HG02571 (cell line): ENCODE data around the gene CRB1.

ENCODE experiments used
- ATAC-seq: cut with Tn5 transposase; IDR thresholded peaks from one replicate; pipeline ENCODE4 v1.9.1; 2021; ENCODE audit warnings: mild to moderate bottlenecking, moderate library complexity; ENCODE audit not compliant: unreplicated experiment

CRB1 gene

GRCh38 chr1:197268012-197268411, at the start of gene CRB1:
Gene CRB1 (plus strand): TSS chr1:197268252. CDS start chr1:197268413, 161 bp downstream.
- ATAC-seq: no peak

- no peak for ATAC-seq
These were observed 49.2 kb upstream of the CRB1 start for GRCh38 chr1:197218857-197219256.

DNA sequence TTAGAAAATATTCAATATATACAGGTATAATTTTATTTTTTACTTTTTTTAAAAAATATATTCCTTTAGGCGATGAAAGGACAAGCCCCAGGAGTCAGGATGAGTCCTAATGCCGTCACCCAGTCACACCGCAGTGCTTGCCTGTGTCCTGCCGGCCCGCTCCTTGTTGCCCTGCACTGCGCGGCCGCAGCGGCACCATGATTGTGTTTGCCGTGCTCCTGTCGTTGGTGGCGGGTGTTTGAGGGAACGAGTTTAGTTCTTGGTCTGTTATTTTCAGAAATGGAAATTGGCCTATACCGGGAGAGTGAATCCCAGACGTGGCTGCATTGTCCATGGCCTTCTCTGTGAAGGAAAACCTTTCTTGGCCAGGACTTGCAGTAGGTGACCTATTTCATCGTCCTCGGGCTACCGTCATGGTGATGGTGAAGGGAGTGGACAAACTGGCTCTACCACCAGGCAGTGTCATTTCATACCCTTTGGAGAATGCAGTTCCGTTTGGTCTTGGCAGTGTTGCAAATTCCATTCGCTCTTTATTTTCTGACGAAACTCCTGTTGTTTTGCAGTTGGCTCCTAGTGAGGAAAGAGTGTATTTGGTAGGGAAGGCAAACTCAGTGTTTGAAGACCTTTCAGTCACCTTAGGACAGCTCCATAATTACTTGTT, 45.9 kb upstream of the CRB1 start:
- ATAC-seq: no peak

DNA sequence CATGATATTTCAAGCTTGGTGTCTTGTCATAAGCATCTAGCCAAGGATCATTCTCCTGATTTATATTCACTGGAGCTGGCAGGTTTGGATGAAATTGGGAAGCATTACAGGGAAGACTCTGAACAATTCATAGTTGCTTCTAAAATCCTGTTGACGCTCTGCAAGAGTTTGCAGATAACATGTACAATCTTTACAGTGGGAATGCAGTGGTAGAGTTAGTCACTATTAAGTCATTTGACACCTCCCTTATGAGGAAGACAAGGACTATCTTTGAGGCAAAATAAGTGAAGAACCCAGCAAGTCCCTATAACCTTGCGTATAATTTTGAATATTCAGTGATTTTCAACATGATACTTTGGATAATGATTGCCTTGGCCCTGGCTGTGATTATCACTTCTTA, 45.3 kb upstream of the CRB1 start:
- ATAC-seq: no peak

GRCh38 chr1:197224160-197224559, 43.9 kb upstream of the CRB1 start:
- ATAC-seq: no peak

DNA sequence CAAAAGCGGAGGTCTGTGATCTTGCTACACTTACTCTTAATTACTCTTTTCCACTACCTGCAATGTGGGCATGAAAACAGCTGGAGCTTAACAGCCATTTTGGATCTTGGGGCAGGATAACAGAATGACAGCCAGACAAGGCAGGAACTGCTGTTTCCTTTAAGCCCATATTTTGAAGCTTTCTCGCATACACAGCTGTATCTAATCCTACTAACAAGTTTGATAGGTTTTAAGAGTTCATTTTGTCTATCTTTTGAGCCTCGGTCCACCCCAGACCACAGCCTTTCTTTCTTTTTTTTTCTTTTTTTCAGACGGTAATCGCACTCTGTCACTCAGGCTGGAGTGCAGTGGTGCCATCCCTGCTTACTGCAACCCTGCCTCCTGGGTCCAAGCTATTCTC, 42.4 kb upstream of the CRB1 start:
- ATAC-seq: no peak

- ATAC-seq: no peak
These were observed 33.5 kb upstream of the CRB1 start for GRCh38 chr1:197234581-197234980.

- no peak for ATAC-seq
These were observed 32.7 kb upstream of the CRB1 start for GRCh38 chr1:197235355-197235754.

DNA sequence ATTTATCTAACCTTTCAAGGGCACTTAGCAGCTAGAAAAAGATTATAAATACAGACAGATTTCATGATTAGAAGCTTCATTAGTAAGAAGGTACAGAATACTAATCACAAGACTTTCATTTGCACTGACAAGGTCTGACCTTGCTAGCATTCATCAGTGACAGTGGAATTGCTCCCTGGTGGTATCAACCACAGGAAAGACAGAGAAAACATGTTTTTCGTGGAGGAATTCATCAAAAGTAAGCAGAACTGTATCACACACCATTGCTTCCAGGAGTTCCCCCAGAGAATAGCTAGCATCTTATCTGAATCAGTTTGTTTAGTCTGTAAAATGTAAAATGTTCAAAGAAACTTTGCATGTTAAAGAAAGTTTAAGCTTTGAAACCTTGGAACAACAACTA, 20.6 kb upstream of the CRB1 start:
- ATAC-seq: no peak

DNA sequence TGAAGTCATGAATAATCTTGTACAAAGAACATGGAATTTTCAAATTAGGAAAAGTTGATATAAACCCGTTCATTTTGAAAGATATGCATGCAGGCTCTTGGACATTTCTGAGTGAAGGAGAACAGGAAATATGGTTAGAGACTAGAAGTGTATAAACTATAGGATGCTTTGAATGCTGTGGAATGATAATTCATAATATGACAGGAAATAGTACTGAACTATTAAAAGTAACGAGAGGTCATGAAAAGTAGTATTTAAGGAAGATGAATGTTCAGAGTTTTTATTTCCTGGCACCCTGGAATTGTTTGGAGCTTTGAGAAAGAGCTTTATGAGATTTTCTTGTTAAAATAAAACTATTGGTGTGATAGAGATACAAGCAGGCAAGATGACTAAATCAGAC, 18.7 kb upstream of the CRB1 start:
- ATAC-seq: no peak

GRCh38 chr1:197250616-197251015, 17.4 kb upstream of the CRB1 start:
- no peak for ATAC-seq

- ATAC-seq: no peak
These were observed 15.1 kb upstream of the CRB1 start for GRCh38 chr1:197252973-197253372.

DNA sequence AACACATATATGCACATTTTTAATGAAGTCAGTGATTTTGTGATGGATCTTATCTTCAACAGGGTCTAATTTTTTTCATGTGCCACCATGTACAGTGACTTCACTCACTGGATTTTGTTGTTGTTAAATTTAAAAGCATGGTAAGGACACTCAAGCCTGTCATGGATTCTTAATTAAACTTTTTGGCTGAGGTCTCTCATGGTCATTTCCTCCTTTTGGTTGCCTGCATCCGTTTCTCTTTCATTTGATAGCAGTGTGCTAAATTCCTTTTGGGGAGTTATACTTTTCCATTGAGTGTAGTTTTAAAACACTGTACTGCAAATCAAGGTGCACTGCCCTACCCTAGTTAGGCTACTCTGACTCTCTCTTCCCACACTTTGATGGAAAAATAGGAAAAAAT, 13.2 kb upstream of the CRB1 start:
- ATAC-seq: no peak

DNA sequence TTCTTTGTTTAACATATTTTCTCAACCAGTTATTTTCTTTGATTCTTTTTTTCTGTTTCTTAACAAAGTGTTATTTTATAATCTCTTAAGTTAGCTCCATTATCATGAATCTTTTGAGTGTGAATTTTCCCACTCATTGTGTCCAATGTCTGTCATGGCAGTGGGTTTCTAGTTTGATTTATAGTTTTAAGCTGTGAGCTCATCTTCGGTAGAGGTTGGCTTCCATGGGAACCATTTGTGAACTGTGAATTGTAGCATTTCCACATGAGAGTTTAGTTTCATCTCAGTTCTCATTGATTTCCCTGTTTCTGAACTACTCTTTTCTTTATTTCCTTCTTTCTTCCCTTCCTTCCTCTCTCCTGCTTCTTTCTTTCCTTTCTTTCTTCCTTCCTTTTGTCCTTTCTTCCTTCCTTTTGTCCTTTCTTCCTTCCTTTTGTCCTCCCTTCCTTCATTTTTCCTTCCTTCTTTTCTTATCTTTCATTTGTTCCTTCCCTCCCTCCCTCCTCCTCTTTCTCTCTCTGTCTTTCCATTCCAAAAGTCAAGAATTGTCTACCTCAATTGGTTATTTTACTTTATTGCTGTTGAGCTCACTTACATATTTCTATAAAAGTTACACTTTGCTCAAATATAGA, 3.0 kb upstream of the CRB1 start:
- ATAC-seq: no peak

DNA sequence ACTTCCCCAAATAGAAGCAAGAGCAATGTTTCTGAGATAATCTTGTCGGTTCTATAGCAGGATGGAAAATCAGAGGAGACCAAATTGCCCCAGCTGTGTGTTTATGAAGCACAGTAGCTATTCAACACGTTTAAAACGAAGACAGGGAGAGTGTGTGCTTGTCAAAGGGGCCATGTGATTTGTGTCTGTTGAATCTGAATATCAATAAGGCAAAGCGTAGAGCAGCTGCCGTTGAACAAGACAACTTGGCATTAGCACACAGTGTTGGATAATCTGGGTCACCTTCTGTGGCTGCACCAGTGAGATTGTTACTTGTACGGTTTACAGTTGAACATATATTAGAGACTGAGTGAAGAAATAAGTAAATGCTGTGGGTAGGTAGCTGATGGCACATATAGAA, 1.0 kb downstream of the CRB1 start:
- ATAC-seq: no peak

- no peak for ATAC-seq
These were observed 4.7 kb downstream of the CRB1 start for GRCh38 chr1:197272791-197273190.

DNA sequence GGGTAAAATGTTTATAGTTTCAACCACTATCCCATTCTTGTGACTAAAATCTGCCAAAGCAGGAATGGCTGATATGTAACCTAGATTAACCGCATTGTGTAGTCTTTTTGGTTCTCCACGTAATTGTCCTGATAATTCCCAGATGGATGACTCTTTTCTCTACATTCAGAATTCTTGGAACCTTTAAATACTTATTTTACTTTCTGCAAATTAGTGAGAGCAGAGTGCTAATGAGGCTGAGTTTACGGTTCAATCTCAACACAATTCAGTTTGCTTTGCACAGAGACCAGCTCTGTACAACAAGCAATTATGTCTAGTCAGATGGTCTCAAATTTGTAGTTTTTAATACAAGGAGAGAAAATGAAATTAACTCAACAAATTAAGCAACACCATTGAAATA, 9.1 kb downstream of the CRB1 start:
- ATAC-seq: no peak

- no peak for ATAC-seq
These were observed 16.3 kb downstream of the CRB1 start for GRCh38 chr1:197284325-197284724.

DNA sequence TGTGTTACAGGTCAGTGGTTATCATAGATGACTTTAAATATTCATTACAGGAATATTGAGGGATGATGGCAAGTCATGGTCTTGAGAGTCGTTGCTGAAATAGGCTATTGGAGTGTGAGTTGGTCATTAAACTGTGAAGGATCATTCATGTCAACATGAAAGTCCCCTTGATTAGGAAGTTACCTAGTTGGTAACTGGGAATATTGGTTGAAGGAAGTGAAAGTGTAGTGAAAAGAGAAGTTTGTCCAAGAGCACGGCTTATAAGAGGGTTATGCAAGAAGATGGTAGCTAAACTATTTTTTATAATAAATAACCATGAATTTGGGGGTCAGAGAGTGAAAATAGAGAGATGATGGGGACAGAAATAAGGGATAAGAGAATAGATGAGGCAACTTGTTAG, 16.9 kb downstream of the CRB1 start:
- no peak for ATAC-seq

DNA sequence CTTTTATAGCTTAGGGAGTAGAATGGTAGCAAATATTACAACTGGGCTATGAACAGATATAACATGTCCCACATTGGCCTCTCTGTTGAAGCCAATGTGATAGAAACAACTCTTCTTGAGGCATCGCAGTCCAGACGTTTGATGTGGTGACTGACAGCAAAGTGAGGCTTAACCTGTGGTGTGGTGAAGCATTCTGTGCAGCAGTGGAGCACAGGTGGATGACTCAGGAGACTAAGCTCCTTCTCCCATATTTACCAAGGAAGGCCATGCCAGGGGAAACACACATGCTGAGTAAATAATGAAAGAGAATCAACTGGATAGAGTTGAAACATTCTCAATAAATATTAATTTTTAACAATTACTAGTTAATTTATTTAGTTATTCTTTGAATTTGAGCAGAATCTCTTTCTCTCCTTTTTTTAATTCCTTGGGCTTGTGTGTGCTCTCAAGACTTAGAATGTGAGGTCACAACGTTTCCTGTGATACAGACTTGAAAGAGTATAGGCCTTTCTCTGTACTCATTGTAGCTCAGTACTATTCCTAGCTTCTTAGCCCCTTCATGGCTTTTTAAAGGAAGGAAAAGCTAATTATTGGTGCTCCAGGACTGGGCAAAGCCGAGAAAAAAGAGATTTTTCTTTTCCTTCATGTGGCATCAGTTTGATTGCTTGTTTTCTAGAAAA, 17.6 kb downstream of the CRB1 start:
- no peak for ATAC-seq

GRCh38 chr1:197286634-197287033, 18.6 kb downstream of the CRB1 start:
- ATAC-seq: no peak

DNA sequence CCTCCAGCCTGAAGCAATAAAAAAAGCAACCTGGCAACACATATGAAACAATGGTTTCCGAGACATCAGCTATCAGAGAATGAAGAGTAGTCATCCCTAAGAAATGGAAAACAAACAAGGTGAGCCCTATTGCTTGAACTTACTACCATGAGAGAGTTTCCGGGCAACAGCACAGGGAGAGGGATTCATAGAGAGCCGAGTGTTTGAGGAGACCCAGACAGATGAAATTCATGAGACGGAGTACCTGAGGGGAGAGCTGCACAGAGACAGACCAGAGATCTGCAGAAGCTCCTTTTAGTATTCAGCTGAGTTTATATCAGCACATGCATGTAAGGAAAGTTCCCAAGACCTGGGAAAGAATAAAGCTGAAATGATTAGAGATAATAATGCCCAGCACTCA, 19.8 kb downstream of the CRB1 start:
- no peak for ATAC-seq
